COLO829 (cell line): Measurements from ENCODE around the gene TKT.
"Not testable (repeated sequence)": the region's sequence is repeated elsewhere in the genome, so short reads cannot be mapped to it uniquely, and the experiment has no call there.

Source experiments
- DNase-seq: peaks from one replicate; pipeline ENCODE4 v3.0.0; 2012; ENCODE audit warnings: low spot score

The TKT gene, protein sequence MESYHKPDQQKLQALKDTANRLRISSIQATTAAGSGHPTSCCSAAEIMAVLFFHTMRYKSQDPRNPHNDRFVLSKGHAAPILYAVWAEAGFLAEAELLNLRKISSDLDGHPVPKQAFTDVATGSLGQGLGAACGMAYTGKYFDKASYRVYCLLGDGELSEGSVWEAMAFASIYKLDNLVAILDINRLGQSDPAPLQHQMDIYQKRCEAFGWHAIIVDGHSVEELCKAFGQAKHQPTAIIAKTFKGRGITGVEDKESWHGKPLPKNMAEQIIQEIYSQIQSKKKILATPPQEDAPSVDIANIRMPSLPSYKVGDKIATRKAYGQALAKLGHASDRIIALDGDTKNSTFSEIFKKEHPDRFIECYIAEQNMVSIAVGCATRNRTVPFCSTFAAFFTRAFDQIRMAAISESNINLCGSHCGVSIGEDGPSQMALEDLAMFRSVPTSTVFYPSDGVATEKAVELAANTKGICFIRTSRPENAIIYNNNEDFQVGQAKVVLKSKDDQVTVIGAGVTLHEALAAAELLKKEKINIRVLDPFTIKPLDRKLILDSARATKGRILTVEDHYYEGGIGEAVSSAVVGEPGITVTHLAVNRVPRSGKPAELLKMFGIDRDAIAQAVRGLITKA

DNA sequence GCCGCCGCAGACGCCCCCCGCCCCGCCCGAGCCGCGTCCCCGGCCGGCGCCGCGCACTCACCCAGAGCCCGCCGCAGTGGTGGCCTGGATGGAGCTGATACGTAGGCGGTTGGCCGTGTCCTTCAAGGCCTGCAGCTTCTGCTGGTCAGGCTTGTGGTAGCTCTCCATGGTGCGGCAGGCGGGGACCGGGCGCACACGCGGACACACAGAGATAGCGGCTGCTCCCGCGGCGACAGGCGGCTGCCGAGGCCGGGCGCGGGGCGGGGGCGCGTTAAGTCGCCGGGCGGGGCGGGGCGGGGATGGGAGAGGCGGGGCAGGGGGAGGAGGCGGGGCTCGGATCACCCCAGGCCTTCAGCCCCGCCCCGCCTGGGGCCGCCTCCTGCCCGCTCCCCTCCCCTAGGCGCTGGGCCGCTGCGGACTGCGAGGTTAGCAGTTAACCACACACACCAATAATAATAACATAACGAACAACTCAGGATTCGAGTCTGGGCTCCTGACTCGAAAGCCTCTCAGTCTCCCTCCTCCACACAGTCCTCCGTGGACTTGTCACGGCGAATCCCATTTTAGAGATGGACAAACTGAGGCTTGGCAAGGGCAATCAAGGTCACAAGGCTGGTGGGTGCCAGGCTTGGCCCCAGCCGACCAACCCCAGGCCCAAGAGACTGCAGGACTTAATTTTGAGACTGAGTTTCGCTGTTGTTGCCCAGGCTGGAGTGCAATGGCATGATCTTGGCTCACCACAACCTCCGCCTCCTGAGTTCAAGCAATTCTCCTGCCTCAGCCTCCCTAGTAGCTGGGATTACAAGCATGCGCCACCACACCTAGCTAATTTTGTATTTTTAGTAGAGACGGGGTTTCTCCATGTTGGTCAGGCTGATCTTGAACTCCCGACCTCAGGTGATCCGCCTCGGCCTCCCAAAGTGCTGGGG, at the start of gene TKT:
Gene TKT (minus strand): TSS at position 248 of the 929 bp plus-strand sequence. CDS start 80 bp downstream, at position 168.
- peak; percentile 97 for DNase-seq

DNA sequence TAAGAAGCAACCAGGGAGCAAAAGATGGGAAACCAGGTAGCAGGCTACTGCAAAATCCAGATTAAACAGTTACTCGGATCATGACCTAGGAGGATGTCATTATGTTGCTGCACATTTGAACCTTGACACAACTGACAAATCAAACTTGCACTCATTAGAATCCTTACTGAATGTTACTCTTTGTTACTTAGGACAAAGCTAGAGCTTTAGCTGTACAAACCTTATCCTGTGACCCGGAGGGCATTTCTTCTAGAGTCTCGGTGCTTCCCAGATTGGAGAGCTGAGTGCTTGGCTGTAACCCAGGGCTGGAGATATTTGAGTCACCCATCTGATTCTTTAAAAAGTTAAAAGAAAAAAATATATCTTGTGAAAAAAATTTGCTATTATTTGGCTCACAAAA, 48.1 kb upstream of the TKT start:
- peak; percentile 88 for DNase-seq

DNA sequence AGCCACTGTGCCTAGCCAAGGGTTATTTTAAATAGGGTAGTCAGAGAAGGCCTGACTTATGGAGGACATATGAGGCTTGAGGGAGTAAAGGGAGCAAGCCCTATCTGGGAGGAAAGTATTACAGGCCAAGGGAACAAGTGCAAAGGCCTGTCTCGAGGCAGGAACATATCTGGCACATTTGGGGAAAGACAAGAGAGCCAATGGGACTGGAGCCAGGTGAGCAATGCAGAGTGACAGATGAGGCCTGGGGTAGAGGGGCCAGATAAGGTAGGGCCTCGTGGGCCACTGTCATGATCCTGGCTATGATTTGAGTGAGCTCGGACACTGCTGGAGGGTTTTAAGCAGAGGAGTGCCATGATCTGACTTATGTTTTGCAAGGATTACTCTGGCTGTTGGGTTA, 47.7 kb upstream of the TKT start:
- no peak for DNase-seq

DNA sequence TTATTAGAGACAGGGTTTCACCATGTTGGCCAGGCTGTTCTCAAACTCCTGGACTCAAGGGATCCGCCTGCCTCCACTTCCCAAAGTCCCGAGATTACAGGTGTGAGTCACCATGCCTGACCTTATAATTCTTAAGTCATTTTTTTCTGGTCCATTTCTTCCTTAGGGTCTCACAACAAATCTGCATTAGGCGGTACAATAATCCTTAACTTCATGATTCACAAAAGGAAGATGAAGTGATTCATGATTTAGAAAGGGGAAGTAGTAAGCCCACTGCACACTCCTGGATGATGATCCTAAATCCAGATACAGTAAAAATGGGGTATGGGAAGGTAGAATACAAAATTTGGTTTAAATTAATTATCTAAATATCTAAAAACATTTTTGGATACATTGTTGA, 45.0 kb upstream of the TKT start:
- DNase-seq, result no peak

DNA sequence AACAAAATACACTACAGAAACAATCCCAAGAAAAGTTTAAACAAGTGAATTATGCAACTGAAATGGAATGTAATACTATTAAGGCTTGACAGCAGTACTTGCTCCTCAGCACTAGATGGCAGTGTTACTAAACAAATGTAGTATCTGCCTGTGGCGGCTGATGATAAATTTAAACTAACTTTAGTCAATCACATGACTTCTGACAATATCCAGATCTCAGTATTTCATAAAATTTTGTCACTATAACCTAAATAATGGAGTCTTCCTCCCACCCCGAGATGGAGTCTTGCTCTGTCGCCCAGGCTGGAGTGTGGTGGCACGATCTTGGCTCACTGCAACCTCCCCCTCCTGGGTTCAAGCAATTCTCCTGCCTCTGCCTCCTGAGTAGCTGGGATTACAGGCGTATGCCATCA, 43.8 kb upstream of the TKT start:
- peak; percentile 87 for DNase-seq

DNA sequence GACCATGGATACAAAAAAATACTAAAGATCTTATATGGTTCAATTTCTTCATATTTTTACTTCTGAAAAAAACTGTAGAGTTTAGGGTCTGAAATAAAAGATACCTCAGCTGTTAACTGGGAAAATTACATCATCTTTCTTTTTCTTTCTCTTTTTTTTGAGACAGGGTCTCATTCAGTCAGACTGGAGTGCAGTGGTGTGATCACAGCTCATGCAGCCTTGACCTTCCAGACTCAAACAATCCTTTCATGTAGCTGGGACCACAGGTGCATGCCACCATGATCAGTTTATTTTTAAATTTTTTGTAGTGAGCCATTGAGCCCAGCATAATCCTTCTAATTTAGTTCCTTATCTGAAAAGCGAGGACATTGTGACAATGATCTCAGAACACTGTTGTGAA, 39.6 kb upstream of the TKT start:
- no peak for DNase-seq

DNA sequence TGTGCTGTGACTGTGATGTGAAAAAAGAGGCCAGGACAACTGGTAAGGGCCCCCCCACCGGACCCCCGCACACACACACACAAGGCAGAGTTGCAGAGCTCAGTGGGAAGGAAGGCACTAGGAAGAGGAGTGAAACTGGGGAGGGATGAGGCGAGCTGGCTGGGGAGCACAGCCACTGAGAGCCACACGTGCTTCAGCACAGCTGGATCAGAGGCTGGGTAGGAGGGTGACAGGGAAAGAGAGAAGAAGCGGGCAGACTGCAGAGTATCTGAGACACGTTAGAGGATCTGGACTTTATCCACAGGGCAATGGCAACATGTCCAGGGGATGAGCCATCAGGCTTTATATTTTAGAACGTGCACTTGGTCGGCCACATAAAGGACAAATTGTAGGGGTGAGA, 38.0 kb upstream of the TKT start:
- no peak for DNase-seq

DNA sequence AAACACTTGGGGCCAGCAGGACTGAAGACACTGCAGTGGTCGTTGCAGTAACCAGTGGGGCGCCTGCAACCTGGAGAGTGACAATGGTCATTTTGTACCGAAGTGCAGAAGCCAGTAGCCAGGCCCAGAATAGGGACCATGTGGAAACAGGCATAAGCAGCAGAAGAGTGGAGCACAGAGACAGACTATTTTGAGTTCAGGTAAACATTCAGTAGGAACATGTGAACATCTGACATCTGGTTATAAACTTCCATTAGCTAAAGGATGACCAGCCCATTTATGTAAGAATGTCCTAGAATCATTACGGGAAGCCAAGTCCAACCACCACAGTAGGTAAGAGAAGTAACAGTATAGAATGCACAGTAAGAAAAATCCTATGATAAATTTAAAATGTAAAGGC, 32.4 kb upstream of the TKT start:
- no peak for DNase-seq

DNA sequence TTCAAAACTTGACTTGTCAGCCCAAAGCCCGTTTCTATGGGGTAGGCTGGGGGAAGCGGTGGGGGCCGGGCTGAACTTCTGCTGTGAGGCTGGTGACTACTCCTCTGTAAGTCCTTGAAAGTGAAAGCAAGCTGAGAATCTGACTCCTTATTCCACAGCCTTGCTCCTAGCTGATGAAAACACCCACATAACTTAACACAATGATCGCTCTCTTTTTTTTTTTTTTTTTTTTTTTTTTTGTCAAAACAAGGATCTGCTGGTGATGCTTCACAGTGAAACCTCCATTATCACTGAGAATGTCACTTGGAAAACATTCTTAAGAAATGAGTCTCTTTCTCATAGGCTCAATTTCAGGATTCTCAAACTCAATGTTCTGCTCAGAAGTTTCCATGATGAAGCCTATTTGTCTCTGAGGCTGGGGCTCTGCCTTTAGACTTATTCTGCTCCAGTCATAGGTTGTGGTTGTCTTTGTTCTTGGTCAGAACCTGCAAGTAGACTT, 31.4 kb upstream of the TKT start:
- DNase-seq, result peak; percentile 93

DNA sequence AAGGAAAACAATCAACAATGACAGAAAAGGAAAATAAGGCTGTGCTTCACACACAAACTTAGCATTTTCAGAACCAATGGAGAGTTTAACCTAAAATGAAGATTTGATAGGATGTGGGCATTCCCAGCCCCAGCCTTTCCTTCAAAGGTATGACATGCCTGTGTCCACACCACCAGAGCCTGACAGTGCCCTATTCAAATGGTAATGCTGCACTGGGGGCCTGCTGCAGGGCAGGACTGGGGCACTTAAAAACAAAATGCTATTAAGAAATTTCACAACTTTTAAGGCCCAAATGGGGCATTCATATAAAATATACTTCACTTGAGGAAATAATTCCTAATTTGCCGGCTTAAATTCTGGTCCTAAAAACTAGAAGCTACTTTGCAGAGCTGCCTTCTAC, 30.9 kb upstream of the TKT start:
- DNase-seq, result no peak

DNA sequence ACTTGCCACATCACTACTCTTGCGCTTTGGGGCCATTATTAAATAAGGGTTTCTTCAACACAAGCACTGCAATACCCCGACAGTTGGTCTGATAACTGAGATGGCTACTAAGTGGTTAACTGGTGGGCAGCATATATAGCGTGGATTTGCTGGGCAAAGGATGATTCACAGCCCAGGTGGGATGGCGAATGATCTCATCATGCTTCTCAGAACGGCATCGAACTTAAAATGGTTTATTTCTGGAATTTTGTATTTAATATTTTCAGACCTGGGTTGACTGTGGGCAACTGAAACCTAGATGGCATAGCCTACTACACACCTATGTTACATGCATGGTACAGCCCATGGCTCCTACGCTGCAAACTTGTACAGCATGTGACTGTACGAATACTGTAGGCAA, 26.8 kb upstream of the TKT start:
- no peak for DNase-seq

DNA sequence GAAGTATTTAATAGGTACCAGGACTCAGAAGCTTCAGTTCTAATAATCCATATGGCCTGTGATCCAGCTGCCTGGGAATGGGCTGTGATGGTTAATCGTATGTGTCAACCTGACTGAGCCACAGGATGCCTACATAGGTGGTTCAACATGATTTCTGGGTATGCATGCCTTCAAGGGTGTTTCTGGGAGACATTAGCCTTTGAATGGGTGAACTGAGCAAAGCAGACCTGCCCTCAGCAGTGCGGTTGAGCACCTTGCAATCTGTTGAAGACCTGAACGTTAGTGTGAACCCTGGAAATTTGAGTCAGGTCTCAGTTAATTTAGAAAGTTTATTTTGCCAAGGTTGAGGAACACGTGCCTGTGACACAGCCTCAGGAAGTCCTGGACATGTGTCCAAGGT, 22.8 kb upstream of the TKT start:
- DNase-seq, result no peak

DNA sequence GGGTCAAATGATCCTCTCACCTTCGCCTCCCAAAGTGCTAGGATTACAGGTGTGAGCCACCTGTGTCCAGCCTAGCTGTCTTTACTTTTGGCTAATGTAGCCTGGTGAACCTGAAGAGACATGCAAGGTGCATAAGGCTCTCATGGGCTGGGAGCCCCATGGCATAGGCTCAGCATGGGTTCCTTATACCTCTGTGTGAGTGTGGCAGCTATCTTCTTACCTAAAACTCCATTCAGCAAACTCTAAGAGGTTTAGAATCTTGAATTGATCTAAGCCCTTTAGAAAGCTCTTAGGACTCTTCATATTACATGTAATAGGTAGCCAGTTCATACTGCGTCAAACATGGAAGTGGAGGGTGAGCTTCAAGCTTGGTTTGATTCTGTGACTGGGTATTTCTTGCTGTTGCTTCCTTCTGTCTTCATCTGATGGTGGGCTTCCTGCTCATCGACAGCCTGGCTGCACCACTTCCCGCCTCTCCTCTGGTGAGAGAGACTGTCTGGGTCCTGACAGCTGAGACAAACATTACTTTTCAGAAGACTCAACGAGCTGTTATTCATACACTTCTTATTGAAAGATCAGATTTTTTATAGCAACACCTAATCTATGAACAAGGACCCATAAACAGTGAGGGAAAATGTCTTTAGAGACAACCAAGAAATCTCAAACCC, 19.2 kb upstream of the TKT start:
- DNase-seq, result no peak

DNA sequence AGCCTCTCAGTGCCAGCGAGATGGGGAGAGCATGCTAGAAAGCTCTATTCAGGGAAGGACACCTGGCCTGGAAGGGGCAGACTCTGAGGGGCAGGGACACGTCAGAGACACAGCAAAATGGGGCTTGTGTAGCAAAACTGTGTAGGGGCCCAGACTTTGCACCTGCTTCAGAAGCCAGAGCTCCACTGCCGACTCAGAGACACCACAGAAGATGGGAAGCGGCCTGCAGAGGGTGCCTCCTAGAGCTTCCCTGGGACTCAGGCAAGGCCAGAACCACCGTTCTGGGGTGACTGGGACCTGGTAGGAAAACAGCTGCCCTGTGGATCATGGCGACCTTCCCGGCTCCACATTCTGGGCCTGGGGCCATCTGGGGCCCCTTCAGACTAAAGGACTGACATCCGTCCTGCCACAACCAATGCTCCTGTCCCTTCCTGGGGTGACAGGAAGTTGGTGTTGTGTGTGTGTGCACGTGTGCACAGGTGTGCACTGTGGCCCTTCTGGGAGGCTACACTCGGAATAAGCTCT, 17.4 kb upstream of the TKT start:
- no peak for DNase-seq

DNA sequence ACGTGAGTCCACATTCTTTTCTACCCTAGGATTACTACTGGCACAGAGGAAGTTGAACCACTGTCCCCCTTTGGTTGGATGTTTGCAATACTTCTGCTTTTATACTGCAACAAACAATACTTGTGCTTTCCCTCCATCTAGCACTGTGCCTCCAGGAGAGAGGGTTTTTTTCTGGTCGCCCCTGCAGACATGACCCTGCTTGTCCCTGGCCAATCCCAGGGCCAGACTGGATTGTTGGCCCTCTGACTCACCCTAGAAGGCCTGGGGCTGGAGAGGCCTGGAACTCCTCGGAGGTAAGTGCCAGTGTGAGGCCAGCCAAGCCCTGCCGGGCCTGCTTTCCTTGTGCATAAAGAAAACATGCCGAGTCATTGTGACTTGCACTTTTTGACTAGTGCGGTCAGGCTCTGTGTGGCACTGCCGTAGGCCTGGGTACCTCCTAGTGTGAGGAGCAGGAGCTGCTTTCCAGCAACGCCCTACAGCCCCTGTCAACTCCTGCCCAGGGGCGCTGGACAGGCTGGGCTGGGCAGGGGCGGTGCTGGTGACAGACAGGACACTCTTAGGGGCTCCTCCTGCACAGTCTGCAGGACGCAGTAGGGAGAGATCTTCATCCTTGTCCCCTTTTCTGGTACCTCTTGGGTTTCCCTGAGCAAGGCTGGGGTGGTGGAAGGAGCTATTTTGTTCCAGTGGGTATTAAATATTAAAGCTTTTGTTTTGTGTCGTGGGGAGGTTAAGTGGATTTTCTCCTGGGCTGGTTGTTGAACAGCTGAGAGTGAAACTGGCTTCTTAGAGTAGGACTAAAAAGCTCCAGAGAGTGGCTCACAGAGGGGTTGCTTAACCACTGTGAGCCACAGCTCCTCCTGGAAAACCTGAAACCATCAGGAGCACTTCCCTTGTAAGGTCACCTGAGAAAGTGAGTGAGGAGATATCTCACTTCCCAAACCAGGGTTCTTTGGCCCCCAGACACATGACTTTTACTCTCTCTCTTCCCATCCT, 14.4 kb upstream of the TKT start:
- DNase-seq, result peak; percentile 95

DNA sequence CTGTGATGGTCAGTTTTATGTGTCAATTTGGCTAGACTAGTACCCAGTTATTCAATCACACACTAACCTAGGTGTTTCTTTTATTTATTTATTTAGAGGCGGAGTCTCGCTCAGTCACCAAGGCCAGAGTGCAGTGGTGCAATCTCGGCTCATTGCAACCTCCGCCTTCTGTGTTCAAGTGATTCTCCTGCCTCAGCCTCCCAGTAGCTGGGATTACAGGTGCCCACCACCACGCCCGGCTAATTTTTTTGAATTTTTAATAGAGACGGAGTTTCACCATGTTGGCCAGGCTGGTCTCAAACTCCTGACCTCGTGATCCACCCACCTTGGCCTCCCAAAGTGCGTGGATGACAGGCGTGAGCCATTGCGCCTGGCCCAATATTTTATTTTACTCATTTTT, 13.4 kb upstream of the TKT start:
- DNase-seq, result not testable (repeated sequence)

DNA sequence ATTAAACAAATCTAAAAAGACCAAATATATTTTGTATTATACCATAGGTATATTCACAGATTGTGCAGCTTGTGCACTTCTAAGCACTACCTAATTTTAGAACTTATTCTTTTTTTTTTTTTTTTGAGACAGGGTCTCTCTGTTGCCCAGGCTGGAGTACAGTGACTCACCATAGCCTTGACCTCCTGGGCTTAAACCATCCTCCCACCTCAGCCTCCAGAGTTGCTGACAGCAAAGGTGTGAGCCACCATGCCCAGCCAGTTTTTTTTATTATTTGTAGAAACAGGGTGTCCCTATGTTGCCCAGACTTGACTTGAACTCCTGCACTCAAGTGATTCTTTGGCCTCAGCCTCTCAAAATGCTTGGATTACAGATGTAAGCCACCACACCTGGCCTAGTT, 11.9 kb upstream of the TKT start:
- no peak for DNase-seq

DNA sequence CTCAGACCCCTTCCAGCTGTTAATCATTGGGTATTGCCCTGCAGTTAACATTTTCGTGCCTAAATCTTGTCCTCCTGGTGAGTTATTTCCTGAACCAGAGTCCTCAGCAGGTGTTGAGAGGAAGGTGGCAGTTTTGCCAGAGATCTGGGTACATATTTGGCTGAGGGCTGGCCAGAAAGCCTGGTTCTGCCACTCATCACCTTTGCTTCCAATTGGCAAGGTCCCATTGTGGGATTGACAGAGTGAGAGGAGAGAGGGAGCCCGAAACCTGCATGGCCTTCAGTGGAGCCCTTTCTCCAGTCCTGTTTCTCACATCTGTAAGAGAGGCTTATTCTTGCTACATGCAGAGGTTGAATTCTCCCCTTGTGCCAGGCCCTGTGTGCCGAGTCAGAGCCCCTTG, 8.9 kb upstream of the TKT start:
- DNase-seq, result no peak

DNA sequence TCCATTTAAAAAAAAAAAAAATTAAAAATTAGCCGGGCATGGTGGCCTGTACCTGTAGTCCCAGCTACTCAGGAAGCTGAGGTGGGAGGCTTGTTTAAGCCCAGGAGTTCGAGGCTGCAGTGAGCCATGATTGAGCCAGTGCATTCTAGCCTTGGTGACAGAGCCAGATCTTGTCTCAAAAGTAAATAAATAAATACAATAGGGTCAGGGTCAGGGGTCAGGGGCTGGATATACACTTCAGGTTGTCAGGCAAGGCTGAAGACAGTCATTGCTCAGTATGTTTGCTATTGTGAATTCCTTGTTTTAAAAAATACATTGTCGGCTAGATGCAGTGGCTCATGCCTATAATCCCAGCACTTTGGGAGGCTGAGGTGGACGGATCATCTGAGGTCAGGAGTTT, 8.1 kb upstream of the TKT start:
- DNase-seq, result no peak

DNA sequence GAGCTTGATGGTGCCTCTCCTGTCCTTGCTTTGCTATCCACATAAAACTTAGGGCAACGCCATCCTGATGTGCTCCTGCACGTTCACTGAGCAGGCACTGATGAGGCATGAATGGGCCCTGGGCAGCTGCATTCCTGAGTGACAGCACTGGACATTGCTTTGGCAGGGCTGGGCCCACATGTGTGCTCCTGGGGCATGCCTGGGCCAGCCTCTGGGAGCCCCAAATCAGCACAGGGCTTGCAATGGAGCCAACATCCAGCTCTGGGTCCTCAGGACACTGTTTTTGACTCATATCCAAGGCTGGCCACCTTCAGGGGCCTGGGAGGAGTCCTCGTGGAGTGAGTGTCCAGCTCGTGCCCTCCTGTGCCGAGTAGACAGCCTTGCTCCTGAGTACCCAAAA, 5.9 kb upstream of the TKT start:
- no peak for DNase-seq
